Mesenchymal stem cell (in vitro differentiated cells and primary cell): ENCODE data around the gene STARD3.

ENCODE experiments used
- DNase-seq: peaks from one replicate; pipeline ENCODE4 v3.0.0-alpha.2; 2013
- H2AFZ ChIP-seq: one replicate; pipeline ENCODE4 v1.6.1; 2013; ENCODE audit warnings: low read depth, mild to moderate bottlenecking, control low read depth, inconsistent platforms, low read length, moderate library complexity
- H2AK5ac ChIP-seq: 2 replicates; pipeline ENCODE4 v1.6.1; 2013; ENCODE audit warnings: low read length, moderate library complexity, mild to moderate bottlenecking, inconsistent platforms; ENCODE audit not compliant: severe bottlenecking
- H2BK120ac ChIP-seq: one replicate; pipeline ENCODE4 v1.6.1; 2013; ENCODE audit warnings: low read depth, mild to moderate bottlenecking, inconsistent platforms, low read length, moderate library complexity
- H2BK12ac ChIP-seq, 2 experiments: one replicate each; pipeline ENCODE4 v1.6.1; 2013; ENCODE audit warnings: inconsistent platforms in 2 of 2, low read length in 2 of 2, mild to moderate bottlenecking in 2 of 2, moderate library complexity in 2 of 2, control low read depth in 1 of 2
- H2BK15ac ChIP-seq: one replicate; pipeline ENCODE4 v1.6.1; 2013; ENCODE audit warnings: mild to moderate bottlenecking, low read depth, inconsistent platforms; ENCODE audit not compliant: poor library complexity, severe bottlenecking
- H2BK5ac ChIP-seq: 2 replicates; pipeline ENCODE4 v1.6.1; 2013; ENCODE audit warnings: low read depth, mild to moderate bottlenecking, low read length, control low read depth, inconsistent platforms; ENCODE audit not compliant: poor library complexity, severe bottlenecking
- H3K14ac ChIP-seq, 2 experiments: one replicate each; pipeline ENCODE4 v1.6.1; 2013; ENCODE audit warnings: inconsistent platforms in 2 of 2, low read length in 2 of 2, control low read depth in 1 of 2, mild to moderate bottlenecking in 1 of 2, moderate library complexity in 1 of 2
- H3K18ac ChIP-seq, 2 experiments: one replicate each; pipeline ENCODE4 v1.6.1; 2013; ENCODE audit warnings: inconsistent platforms in 2 of 2, low read length in 2 of 2, control low read depth in 1 of 2, low read depth in 1 of 2, mild to moderate bottlenecking in 1 of 2
- H3K23ac ChIP-seq, 2 experiments: one replicate each; pipeline ENCODE4 v1.6.1; 2013; ENCODE audit warnings: inconsistent platforms in 2 of 2, low read length in 2 of 2, mild to moderate bottlenecking in 2 of 2, moderate library complexity in 2 of 2, control low read depth in 1 of 2
- H3K27ac ChIP-seq: 2 replicates; pipeline ENCODE4 v1.5.1; 2013; ENCODE audit warnings: mild to moderate bottlenecking, moderate library complexity, low read length, control low read depth, inconsistent platforms; ENCODE audit not compliant: poor library complexity, severe bottlenecking
- H3K27me3 ChIP-seq, 2 experiments: 2 replicates each; pipeline versions ENCODE4 v1.6.1 to v1.7.0; 2013; ENCODE audit warnings: low read length in 2 of 2, mild to moderate bottlenecking in 2 of 2, moderate library complexity in 2 of 2, control low read depth in 1 of 2, inconsistent platforms in 1 of 2; ENCODE audit not compliant: control insufficient read depth in 1 of 2, insufficient read depth in 1 of 2
- H3K36me3 ChIP-seq, 2 experiments: 2 replicates each; pipeline versions ENCODE4 v1.6.1 to v1.7.0; 2013; ENCODE audit warnings: low read length in 2 of 2, control low read depth in 1 of 2, inconsistent platforms in 1 of 2, low read depth in 1 of 2, mild to moderate bottlenecking in 1 of 2; ENCODE audit not compliant: insufficient read depth in 2 of 2, control insufficient read depth in 1 of 2
- H3K4ac ChIP-seq, 2 experiments: one replicate each; pipeline ENCODE4 v1.6.1; 2013; ENCODE audit warnings: inconsistent platforms in 2 of 2, low read length in 2 of 2, mild to moderate bottlenecking in 2 of 2, moderate library complexity in 2 of 2, control low read depth in 1 of 2, low read depth in 1 of 2
- H3K4me1 ChIP-seq: 2 replicates; pipeline ENCODE4 v1.6.1; 2013; ENCODE audit warnings: low read depth, low read length, control low read depth; ENCODE audit not compliant: control insufficient read depth, insufficient read depth
- H3K4me2 ChIP-seq: 2 replicates; pipeline ENCODE4 v1.6.1; 2013; ENCODE audit warnings: low read length, mild to moderate bottlenecking, inconsistent platforms; ENCODE audit not compliant: poor library complexity, severe bottlenecking
- H3K4me3 ChIP-seq, 2 experiments: 2 replicates each; pipeline versions ENCODE4 v1.5.1 to v1.7.0; 2013; ENCODE audit warnings: low read length in 2 of 2, mild to moderate bottlenecking in 2 of 2, control low read depth in 1 of 2, low read depth in 1 of 2; ENCODE audit not compliant: insufficient read depth in 1 of 2
- H3K79me1 ChIP-seq: replicated peaks from 2 replicates; pipeline ENCODE4 v1.6.1; 2013; ENCODE audit warnings: mild to moderate bottlenecking, control low read depth, low read length, inconsistent platforms; ENCODE audit not compliant: poor library complexity, severe bottlenecking
- H3K9ac ChIP-seq: 2 replicates; pipeline ENCODE4 v1.7.0; 2013; ENCODE audit warnings: mild to moderate bottlenecking, low read length, moderate library complexity
- H3K9me3 ChIP-seq: 2 replicates; pipeline ENCODE4 v1.7.0; 2013; ENCODE audit warnings: mild to moderate bottlenecking, low read length; ENCODE audit not compliant: control insufficient read depth
- H4K8ac ChIP-seq: one replicate; pipeline ENCODE4 v1.6.1; 2013; ENCODE audit warnings: inconsistent platforms, mild to moderate bottlenecking, low read length, moderate library complexity
- H4K91ac ChIP-seq: one replicate; pipeline ENCODE4 v1.6.1; 2013; ENCODE audit warnings: mild to moderate bottlenecking, low read length, inconsistent platforms
- WGBS: methylation state at CpG from one replicate; pipeline ENCODE4 v1.1.7; 2013; ENCODE audit warnings: mixed read lengths; 5-methylcytosine and 5-hydroxymethylcytosine counted together

STARD3 gene

DNA sequence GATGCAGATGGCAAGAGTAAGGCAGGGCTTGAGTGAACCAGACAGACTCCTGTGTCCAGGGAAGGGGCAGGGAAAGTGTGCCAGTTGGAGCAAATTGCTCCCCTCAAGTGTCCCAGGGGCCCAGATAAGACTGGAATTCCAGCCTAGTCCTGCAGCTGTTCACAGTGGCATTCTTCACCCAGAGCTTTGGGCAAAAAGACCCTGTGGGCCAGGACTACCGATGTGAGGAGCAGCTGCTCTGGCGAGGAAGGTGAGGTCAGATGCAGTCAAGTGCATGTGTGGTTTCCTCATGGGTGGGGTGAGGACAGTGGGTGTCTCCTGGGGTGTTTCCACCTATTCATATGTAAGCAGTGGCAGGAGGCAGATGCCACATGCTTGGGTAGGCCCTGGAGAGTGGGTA is 43.6 kb upstream of the STARD3 start:
- Histone ChIP-seq H3K27ac (no peak overlapping the region), H3K4ac (no peak overlapping the region), H2BK5ac (no peak overlapping the region), H3K9me3 (no peaks in the 10 kb centered on the region), H3K9ac (no peak overlapping the region), H3K27me3 (peaks cover 74 to 83% of the 10 kb centered on the region in 2 experiments), H3K18ac (no peak overlapping the region), H4K91ac (no peak overlapping the region), H4K8ac (no peak overlapping the region), H3K4me3 (no peak overlapping the region), H2BK12ac (no peak overlapping the region), H2AFZ (no peak overlapping the region), H3K14ac (no peak overlapping the region), H2BK120ac (no peak overlapping the region), H3K23ac (no peak overlapping the region), H3K79me1 (no peaks in the 10 kb centered on the region), H2AK5ac (no peak overlapping the region), H2BK15ac (no peak overlapping the region), H3K36me3 (no peaks in the 10 kb centered on the region), H3K4me1 (peaks cover 1% of the 10 kb centered on the region), H3K4me2 (no peak overlapping the region)
- no peak for DNase-seq
- whole genome bisulfite sequencing: 71% methylated on average over 2 of the region's 2 CpGs

DNA sequence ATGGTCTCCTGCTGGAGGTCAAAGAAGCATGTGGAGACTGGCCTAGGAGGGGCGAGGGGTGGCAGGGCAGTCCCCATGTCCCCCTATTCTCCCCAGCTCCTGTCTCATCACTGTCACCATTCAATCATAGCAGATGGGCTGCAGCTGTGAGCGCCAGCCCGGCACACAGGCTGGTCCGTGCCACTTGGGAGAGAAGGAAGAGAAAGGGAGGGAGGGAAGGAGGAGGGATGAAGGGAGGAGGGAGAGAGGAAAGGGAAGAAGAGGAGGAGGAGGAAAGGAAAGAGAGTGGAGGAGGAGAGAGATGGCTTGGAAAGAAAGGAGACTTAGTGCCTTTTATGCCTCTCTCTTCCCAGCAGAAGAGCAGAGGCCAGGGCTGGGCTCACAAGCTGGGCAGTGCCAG is 41.6 kb upstream of the STARD3 start:
- H3K79me1 ChIP-seq: no peaks in the 10 kb centered on the region
- H2BK5ac ChIP-seq: no peak overlapping the region
- H4K91ac ChIP-seq: no peak overlapping the region
- H3K9me3 ChIP-seq: no peaks in the 10 kb centered on the region
- H3K4me3 ChIP-seq: no peak overlapping the region
- no peak overlapping the region for H2BK12ac ChIP-seq
- H3K23ac ChIP-seq: no peak overlapping the region
- peaks cover 4% of the 10 kb centered on the region for H3K4me1 ChIP-seq
- H3K14ac ChIP-seq: no peak overlapping the region
- no peaks in the 10 kb centered on the region for H3K36me3 ChIP-seq
- no peak overlapping the region for H3K9ac ChIP-seq
- 0% methylated on average over 3 of the region's 4 CpGs for WGBS
- no peak overlapping the region for H3K4ac ChIP-seq
- H2BK120ac ChIP-seq: no peak overlapping the region
- H2BK15ac ChIP-seq: no peak overlapping the region
- H3K27me3 ChIP-seq: peaks cover 87 to 88% of the 10 kb centered on the region in 2 experiments
- no peak overlapping the region for H2AK5ac ChIP-seq
- no peak for DNase-seq
- no peak overlapping the region for H3K18ac ChIP-seq
- no peak overlapping the region for H3K4me2 ChIP-seq
- no peak overlapping the region for H3K27ac ChIP-seq
- H2AFZ ChIP-seq: no peak overlapping the region
- no peak overlapping the region for H4K8ac ChIP-seq

DNA sequence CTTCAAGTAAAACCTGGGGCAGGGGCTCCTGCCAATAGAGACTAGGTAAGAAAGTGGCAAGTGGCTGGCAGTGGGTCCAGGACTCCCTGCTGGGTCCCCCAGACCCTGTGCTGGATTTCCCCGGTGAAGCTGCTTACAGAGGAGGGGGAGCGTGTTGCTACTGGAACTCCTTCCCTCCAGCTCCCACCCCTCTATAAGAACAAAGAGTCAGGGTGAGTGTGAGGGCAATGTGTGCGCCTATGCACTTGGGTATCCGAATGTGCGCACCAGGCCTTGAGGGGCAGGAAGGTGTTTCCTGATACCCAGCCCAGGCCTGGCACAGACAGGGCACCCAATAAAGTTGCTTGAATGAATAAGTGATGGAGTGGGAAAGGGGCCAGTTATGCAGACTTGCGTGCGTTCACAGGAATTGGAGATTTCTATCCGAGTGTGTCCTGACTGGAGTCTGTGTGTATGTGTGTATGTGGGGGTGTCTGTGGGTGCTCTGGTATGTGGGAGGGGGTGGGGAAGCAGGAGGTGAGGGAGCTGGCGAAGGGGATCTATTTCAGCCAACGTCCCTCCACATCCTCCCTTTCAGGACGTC is 40.9 kb upstream of the STARD3 start:
- 15% methylated on average over 9 of the region's 11 CpGs for WGBS
- peaks cover 4% of the 10 kb centered on the region for H3K4me1 ChIP-seq

DNA sequence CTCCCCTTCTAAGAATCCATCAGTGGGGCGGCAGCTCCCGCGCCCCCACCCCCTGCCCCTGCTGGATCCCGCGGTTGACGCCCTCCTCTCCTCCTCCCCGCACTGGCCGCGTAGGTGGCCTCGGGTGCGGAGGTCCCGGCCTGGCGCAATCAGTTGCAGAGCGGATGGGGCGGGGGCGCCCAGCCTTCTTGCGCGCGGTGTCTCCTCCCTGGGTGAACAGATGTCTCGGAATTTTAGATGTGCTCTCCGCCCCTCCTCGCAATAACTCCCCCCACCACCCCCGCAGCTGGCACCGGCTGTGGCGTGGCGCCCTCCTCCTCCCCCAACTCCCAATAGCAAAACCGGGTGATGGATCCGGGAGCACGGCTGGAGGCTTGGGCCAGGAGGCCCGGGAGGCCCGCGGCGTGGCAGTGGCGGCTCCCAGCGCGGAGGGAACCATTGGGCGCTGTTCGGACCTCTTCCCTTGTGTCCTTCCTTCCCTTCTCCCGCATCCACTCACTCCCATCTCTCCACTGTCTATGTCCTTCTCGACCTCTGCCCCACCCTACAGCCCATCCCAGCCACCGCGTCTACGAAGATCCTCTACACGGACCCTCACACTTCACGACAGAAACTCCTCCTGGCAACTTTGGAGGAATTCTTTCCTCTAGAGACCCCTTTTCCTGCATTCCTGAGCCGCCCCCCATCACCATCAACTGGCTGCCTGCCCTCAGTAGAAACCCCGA is 40.2 kb upstream of the STARD3 start:
- Histone ChIP-seq H3K4me2 (no peak overlapping the region), H3K36me3 (no peaks in the 10 kb centered on the region), H3K23ac (no peak overlapping the region), H3K18ac (no peak overlapping the region), H3K79me1 (no peaks in the 10 kb centered on the region), H3K9ac (no peak overlapping the region), H3K4me1 (peaks cover 4% of the 10 kb centered on the region), H2AK5ac (no peak overlapping the region), H2BK12ac (no peak overlapping the region), H3K27ac (no peak overlapping the region), H2BK120ac (no peak overlapping the region), H2AFZ (no peak overlapping the region), H3K4ac (no peak overlapping the region), H3K27me3 (peaks cover 93 to 97% of the 10 kb centered on the region in 2 experiments), H3K4me3 (no peak overlapping the region), H2BK5ac (no peak overlapping the region), H2BK15ac (no peak overlapping the region), H4K91ac (no peak overlapping the region), H4K8ac (no peak overlapping the region), H3K9me3 (no peaks in the 10 kb centered on the region), H3K14ac (no peak overlapping the region)
- no peak for DNase-seq
- WGBS: 3% methylated on average over 45 of the region's 47 CpGs

More for the DNA sequence above, 40.9 kb upstream of the STARD3 start:
- Histone ChIP-seq H2BK120ac (no peak overlapping the region), H3K27ac (no peak overlapping the region), H3K18ac (no peak overlapping the region), H3K36me3 (no peaks in the 10 kb centered on the region), H3K4ac (no peak overlapping the region), H4K8ac (no peak overlapping the region), H2AK5ac (no peak overlapping the region), H4K91ac (no peak overlapping the region), H3K9ac (no peak overlapping the region), H2AFZ (no peak overlapping the region), H3K9me3 (no peaks in the 10 kb centered on the region), H2BK15ac (no peak overlapping the region), H3K4me2 (no peak overlapping the region), H3K4me3 (no peak overlapping the region), H3K79me1 (no peaks in the 10 kb centered on the region), H3K27me3 (peaks cover 92 to 95% of the 10 kb centered on the region in 2 experiments), H3K23ac (no peak overlapping the region), H2BK12ac (no peak overlapping the region), H2BK5ac (no peak overlapping the region), H3K14ac (no peak overlapping the region)
- no peak for DNase-seq
